Activated T-cell treated with anti-CD3 and anti-CD28 coated beads for 4 hours (primary cell): ENCODE data around the gene QSER1.
A peak's percentile ranks its signal among the peaks of the same experiment; 100 is the strongest.
"Not testable (repeated sequence)": the region's sequence is repeated elsewhere in the genome, so short reads cannot be mapped to it uniquely, and the experiment has no call there.

ENCODE experiments used
- DNase-seq: peaks from one replicate; pipeline ENCODE4 v3.0.0-alpha.2; 2020

The QSER1 gene

GRCh38 chr11:33006010-33006409, 113.4 kb downstream of the QSER1 start:
- no peak for DNase-seq

GRCh38 chr11:33013755-33014154, 121.1 kb downstream of the QSER1 start:
- no peak for DNase-seq

DNA sequence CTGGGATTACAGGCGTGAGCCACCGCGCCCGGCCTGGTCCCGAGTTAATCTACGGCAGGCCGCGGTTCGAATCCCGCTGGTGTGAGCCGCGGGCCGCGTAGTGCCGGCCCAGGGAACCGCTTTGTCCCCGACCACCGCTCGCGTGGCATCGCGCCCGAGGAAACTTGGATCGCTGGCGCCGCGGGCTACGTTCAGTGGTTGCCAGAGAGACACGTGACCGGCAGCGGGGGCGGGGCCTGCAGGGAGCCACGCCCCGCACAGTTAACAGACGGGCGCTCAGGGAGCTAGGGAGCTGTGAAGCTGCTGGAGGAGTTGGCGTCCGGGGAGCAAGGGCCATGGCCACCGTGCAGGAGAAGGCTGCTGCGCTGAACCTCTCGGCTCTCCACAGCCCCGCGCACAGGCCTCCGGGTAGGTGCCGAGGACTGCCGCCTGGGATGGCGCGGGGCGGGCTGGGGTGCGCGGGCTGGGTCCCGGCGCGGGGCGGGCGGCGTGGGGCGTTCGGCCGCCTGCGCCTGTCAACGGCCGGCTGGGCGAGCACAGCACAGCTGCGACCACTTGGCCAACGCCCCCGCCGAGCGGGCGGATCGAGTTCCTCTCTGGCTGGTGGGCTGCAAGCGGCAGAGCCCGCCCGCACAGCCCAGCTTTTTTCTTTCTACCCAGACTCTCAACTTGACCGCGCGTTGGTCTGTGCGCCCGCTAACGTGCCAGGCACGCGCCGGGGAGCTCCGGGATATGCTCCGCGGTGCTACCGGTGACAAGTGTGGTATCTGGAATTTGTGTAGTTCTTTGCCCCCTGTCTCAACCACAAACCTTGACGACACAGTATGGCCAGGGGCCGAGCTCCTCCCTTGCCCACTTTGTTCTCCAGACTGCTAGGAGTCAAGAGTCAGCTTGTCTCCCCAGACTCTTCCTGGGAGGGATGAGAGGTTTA, 123.3 kb downstream of the QSER1 start, which contains the start of gene DEPDC7:
TSS of gene DEPDC7 (plus strand) at position 258 of the 931 bp plus-strand sequence. CDS start at position 336, 78 bp downstream.
- DNase-seq: peak; percentile 74

DNA sequence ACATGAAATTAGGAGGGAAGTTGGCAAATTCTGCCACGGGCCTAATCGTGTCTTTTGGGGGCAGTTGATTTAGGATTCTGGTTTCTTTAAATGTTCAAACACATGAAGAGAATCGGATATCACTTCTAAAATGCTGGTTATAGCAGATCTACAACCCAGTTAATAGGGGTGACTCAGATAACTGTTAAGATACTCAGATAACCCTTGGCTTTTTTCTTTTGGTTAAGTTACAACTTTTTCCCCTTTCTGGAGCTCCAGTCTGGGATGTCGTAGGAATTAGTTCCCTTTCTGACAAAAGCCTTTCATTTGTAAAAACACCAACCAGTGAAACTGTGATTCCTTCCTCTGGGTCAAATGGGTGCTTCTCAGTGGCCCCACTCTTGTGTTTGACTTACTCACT, 124.0 kb downstream of the QSER1 start:
- no peak for DNase-seq

DNA sequence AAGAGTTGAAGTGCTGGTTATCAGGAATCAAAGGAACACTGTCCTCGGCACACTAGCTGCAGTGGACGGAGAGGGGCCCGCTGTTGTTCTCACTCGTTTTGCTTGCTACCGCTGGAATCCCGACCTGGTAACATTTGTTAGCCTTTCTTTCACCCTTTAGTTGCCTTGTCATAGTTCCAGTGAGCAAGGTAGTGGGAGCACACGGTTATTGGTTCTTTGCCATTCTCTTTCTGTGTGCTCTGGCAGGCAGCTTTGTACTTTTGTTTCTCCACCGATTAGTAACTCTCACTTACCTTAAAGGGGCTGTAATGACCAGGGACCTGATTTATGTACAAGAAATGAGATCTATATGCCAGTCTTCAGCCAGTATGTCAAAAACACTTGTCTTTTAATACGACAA, 124.9 kb downstream of the QSER1 start:
- no peak for DNase-seq

- DNase-seq: no peak
These were observed 125.4 kb downstream of the QSER1 start for GRCh38 chr11:33017965-33018364.

GRCh38 chr11:33018840-33019239, 126.2 kb downstream of the QSER1 start:
- DNase-seq: no peak

DNA sequence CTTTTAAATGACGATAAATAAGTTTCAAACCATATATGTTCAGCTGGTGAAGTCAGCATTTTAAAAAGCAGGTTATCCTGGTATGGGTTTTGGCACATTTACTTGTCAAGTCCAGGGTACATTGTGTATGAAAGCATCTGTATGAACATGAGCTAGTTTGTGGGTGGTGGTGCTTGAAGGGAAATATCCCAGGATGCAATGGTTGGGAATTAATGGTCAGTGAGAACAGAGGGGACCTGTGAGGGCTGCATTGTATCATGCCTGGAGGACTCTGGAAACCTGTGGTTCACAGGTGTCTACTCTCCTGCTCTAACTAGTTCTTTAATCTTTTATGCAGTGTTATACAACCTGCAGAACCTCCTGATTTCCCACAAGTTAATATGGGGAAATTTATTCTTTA, 128.9 kb downstream of the QSER1 start:
- no peak for DNase-seq

DNA sequence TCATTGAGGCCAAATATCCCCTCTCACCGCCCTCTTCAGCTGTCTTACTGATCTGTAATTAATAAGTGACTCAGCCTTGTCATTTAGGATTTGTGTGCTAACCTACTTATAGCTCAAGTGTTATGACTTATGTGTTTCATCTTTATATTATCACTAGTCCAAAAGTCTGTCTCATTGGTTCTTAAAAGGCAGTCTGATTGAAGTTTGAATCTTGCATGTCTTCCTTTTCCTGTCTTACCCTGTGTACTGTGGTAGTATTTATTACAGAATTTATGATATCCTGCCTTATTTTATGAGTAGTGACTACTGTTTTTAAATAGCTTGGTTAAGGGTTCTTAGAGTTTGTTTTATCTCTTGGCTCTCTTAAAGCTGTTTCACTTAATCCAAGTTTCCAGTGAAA, 129.3 kb downstream of the QSER1 start:
- DNase-seq: no peak

DNA sequence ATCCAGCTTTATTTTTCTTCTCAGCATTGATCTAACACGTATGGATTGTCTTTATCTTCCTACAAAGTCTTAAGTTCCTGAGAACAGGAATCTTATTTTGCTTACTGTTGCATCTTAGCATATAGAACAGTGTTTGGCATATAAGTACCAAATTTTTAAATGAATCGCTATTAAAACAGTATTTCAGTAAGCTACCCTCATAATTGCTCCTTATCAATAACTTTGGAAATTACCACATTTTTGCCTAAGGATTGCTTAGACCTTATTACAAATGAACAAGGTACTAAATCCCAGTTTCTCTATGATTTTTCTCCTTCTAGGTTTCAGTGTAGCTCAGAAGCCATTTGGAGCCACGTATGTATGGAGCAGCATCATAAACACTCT, 132.7 kb downstream of the QSER1 start:
- DNase-seq: no peak

- DNase-seq: no peak
These were observed 134.6 kb downstream of the QSER1 start for GRCh38 chr11:33027233-33027632.

GRCh38 chr11:33027846-33028536, 135.4 kb downstream of the QSER1 start:
- DNase-seq: no peak

- DNase-seq: no peak
These were observed 135.9 kb downstream of the QSER1 start for GRCh38 chr11:33028537-33028914.

GRCh38 chr11:33029218-33029617, 136.6 kb downstream of the QSER1 start:
- not testable (repeated sequence) for DNase-seq
